ENCODE measurements around the gene PSMD3.
"Not testable (repeated sequence)": the region's sequence is repeated elsewhere in the genome, so short reads cannot be mapped to it uniquely, and the experiment has no call there.

Gene PSMD3

GRCh38 chr17:39980351-39981206 is at the start of gene PSMD3:
Gene PSMD3 (plus strand): TSS chr17:39980807. CDS start chr17:39980971, 164 bp downstream.
- peak; percentile 99 for DNase-seq

GRCh38 chr17:39933912-39934311 is 46.7 kb upstream of the PSMD3 start:
- no peak for DNase-seq

- DNase-seq = no peak
Observed at GRCh38 chr17:39934324-39934723, 46.3 kb upstream of the PSMD3 start.

- DNase-seq = no peak
Observed at GRCh38 chr17:39935909-39936308, 44.7 kb upstream of the PSMD3 start.

- DNase-seq = no peak
Observed at GRCh38 chr17:39937447-39937846, 43.2 kb upstream of the PSMD3 start.

GRCh38 chr17:39938140-39938869 is 42.3 kb upstream of the PSMD3 start:
- DNase-seq = no peak

- no peak for DNase-seq
Observed at GRCh38 chr17:39939106-39939505, 41.5 kb upstream of the PSMD3 start.

- no peak for DNase-seq
Observed at GRCh38 chr17:39939588-39940419, 40.8 kb upstream of the PSMD3 start.

GRCh38 chr17:39943702-39944392 is 36.8 kb upstream of the PSMD3 start:
- DNase-seq = no peak

GRCh38 chr17:39944393-39944711 is 36.3 kb upstream of the PSMD3 start:
- DNase-seq = no peak

GRCh38 chr17:39946551-39947330 is 33.9 kb upstream of the PSMD3 start:
- no peak for DNase-seq

GRCh38 chr17:39948489-39948828 is 32.1 kb upstream of the PSMD3 start:
- not testable (repeated sequence) for DNase-seq

- no peak for DNase-seq
Observed at GRCh38 chr17:39949028-39949427, 31.6 kb upstream of the PSMD3 start.

- DNase-seq = no peak
Observed at GRCh38 chr17:39950871-39951348, 29.7 kb upstream of the PSMD3 start.

GRCh38 chr17:39951924-39952679 is 28.5 kb upstream of the PSMD3 start:
- no peak for DNase-seq

GRCh38 chr17:39952680-39953470 is 27.7 kb upstream of the PSMD3 start:
- DNase-seq = peak; percentile 94

- no peak for DNase-seq
Observed at GRCh38 chr17:39953471-39953888, 27.1 kb upstream of the PSMD3 start.

- DNase-seq = no peak
Observed at GRCh38 chr17:39954876-39955275, 25.7 kb upstream of the PSMD3 start.

GRCh38 chr17:39955726-39956225 is 24.8 kb upstream of the PSMD3 start:
- DNase-seq = no peak

GRCh38 chr17:39960524-39961041 is 20.0 kb upstream of the PSMD3 start:
- DNase-seq = no peak
